CD1c-positive myeloid dendritic cell (primary cell): ENCODE data around the gene TNNT3.

Source experiments
- DNase-seq: peaks from one replicate; pipeline ENCODE4 v3.0.0-alpha.2; 2016; ENCODE audit errors: extremely low spot score

The TNNT3 gene

DNA sequence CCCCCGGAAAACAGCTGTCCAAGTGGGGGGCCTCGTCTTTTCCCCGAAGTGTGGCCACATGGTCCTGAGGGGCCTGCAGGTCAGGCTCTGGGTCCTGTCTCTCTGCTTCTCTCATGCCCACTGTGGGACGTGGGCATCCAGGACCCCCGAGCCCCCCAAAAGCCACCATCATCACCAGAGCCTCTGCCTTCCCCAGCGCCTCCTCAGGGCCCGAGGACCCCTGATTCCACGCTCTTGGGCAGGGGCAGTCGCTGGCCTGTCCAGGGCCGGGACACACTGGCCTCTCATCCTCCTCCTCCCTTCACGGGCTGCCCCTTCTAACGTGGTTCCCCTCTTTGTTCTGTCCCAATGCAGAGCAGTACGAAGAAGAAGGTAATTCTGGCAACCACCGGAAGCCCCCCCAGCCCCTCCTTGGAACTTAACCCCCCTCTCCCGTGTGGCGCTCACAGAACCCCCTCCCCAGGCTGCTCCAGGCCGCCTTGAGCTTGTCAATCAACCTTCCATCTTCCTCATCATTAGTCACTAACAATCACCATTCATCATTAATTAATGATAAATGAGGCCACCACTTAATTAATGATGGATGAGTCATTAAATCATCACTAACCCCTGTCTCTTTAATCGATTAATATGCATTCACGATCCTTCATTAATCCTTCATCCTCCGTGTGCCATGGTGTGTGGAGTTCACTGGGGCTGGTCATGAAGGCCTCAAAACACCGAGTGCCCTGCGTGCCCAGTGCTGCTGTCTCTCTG, 3.9 kb downstream of the TNNT3 start:
- no peak for DNase-seq

DNA sequence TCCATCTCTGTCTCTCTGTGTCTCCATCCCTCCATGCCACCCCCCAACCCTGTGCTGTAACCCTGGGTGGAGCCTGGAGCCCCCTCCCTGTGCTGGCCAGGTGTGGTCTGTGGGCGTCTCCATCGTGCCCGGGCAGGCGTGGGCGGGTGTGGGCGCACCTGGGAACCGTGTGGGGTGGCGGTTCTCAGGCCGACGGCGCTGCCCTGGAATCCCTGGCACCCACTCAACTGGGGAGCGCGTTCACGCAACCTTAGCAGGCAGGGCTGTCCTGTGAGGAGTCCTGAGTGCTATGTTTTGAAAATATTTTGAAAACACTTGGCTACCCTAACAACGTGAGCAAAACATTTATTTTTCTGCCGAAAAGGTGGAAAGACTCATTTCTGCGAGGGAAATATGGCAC, 4.7 kb downstream of the TNNT3 start:
- DNase-seq, result no peak

DNA sequence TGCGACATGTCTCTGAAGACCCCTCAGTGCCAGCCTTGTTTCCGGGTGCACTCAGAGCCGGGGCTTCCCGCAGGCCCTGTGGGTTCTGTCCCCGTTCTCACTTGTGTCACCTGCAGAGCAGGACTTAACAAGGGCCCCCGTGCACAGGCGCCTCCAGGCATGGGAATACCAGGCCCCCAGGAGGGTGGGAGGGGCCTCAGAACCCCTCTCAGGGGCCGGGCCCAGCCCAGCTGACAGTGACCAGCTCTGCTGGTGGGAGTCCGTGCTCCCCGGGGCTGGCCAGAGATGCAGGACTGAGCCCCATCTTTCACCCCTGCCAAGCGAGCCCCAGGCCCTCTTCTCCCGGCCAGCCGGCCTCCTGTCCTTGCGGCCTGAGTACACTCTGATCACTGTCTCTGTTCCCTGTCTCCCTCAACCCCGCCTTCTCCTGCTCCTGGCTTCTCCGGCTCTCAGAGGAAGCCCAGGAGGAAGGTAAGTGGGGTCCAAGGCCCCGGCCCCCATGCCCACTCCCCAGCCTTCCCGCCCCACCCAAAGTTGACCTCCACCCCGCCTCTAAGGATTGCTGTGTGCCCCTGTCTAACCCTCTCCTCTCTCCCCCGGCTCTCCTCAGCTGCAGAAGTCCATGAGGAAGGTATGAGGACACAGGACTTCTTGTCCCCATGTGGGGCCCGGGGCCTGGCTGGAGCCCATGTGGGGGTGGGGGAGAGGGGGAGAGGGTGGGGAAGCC, 5.3 kb downstream of the TNNT3 start:
- DNase-seq, result no peak

DNA sequence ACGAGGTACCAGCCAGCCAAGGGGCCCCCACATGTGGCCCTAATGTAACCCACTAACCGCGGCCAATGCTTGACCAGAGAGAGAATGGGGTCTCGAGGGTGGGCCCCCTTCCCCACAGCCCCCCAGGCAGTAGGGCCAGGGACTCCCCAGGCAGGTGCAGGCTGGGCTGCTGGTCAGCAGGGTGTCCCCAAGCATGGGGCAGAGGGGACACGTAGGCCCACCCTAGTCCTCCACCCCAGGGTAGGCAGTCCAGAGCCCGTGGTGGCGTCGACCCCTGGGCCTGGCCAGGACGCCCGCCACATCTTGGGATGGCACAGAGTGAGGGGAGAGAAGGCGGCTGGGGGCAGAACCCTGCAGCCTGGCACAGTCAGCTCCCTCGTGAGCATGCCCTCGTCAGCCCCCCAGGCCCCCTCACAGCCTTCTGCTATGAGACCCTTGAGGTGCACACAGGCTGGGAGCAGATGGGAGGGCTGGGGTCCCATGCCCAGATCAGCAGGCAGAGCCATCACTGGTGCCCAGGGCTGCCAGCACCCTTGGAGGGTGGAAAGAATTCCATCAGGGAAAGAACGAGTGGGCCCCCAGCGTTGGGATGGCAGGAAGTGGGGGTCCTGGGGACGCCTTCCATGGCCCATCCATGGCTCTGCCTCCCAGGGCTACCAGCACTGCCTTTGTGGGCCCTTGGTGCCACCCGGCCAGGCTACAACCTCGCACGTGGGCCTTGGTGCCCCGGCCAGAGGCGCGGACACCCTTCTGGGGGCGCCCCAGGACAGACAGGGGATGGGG, 6.1 kb downstream of the TNNT3 start:
- DNase-seq, result no peak

DNA sequence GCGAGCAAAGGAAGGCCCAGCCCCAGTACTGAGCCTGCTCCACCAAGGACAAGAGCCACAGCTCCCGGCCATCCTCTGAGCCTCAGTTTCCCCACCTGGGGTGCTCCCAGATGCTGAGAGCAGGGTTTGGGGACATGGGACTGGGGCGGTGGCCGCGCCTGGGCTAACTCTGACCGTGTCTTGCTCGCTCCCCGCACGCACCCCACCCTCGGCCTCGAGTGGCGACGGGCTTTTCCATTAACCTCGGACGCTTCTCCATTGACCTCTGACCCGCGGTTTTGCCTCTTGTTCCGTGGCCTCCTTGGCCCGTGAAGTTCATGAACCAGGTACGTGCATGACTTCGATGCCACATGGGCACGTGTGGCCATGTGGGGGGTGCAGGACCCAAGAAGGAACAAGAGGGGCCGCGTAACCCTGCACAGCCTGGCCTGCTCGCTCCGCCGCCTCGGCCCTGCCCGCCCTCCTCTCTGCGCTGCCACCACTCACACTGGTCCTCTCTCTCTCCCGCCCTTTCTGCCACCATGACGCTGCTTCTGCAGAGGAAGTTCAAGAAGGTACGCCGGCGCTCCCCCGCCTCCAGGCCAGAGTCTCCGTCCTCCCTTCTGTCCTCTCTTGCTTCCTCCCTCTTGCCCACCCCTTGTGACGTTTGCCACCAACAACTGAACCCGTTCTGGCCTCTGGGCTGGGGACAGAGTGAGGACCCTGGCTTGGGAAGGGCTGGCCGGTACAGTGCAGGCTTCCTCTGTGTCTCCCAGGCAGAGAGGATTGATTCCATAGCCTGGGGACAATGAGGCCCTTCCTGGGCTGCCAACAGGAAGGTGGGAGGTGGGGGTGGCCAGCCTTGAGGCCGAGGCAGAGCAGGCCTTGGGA, 6.9 kb downstream of the TNNT3 start:
- peak; percentile 51 for DNase-seq

DNA sequence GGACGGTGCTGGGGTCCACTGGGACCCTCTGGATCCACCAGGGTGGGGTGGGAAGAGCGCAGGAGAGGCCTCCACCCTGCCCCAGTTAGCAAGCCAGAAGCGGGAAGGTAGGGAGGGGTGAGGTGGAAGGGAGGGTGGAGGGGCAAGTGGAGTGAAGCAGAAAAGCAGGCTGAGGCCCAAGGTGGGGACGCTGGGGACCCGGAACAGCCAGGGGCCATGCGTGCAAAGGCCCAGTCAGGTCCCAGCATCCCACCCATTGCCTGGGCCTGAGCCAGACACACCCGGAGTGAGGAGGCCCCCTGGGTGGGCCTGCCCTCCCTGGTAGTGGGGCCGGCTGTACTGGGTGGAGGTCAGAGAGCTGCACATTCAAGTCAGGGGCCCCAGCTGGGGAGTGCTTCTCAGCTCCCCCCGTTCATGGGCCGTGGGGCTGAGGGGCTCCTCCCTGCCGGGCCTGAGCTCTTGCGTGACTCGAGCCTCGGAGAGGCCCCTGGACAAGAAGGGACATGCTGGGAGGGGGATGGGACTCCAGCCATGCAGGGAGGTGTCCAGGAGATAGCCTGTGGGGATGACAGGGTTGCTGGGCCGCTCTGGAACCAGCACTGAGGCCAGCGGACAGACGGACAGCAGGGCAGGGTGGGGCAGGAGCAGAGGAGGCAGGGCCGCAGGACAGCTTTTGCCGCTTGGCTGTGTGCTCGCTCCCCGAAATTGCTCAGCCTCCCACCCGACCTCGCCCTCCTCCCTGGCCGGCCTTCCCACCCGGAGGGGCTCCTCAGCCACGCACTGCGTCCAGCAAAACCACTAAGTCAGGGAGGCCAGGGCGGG, 7.7 kb downstream of the TNNT3 start:
- DNase-seq, result no peak

DNA sequence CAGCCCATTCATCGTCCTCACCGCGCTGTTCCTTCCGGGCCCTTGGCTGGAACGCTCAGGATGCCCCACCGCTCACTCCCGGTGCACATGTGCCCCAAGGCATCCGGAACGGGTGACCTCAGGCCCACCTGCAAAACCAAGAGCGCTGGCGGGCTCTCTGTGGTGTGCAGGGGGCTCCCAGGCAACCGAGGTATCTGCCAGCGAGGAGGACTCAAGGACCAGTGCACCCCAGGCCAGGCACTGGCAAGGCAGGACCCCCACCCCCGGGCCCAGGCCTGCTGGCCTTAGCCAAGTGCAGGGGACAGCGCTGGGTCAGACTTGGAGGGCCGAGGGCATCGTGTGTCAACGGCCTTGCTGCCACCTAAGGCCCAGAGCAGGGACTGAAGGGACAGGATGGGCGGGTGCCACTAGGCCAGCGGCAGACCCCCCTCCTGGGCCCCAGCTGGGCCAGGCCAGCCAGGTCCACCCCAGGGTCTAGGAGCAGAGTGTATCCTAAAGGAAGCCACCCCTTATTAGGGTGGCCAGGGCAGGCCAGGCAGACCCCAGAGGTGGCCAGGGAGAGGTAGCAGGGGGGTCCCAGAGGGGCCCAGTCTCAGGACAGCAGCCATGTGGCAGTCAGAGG, 8.5 kb downstream of the TNNT3 start:
- no peak for DNase-seq

DNA sequence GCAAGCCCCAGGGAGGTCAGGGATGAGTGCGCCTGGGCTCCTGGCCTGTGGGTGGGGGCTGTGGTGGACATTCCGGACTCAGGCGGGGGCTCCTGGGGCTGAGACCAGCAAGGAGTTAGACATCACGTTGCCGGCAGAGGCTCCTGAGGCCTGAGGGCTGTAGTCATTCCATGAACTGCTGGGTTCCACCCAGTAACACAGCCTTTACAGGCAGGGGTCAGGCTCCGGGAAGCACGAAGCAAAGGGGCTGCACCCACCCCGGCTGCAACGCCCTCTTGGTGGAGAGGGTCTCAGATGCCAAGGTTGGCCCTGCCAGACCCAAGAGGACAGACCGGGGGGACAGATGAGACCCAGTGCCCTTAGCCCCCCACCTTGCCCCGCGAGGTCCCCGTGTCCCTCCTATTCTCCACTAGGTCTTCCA, 9.0 kb downstream of the TNNT3 start:
- no peak for DNase-seq

DNA sequence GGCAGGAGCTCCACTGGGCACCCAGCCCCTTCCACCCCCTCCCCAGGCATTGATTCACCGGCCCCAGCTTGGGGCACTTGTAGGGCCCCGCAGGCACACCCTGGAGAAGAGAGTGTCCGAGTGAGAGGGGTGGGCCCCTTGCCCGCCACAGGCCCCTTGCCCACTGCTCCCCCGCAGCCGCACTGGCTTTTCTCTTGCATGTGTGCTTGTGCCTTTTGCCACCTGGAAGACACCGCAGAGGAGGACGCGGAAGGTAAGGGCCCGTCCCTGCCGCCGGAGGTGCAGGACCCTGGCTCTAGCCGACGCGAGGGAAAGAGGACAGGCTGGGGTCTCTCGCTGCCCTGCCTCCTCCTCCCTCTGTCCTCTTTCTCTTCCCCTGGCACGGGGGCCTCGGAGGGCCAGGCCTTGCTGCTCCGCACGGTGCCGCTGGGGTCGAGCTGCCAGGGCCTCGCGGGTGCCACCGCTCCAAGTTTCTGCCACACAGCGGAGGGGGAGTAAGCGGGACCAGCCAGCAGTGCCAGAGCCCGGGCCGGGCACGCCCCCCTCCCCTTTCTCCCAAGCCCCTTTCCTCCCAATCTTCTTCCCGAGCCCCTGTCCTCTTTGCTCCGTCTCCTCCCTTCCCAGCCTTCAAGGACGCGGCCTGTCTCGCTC, 9.5 kb downstream of the TNNT3 start:
- no peak for DNase-seq

DNA sequence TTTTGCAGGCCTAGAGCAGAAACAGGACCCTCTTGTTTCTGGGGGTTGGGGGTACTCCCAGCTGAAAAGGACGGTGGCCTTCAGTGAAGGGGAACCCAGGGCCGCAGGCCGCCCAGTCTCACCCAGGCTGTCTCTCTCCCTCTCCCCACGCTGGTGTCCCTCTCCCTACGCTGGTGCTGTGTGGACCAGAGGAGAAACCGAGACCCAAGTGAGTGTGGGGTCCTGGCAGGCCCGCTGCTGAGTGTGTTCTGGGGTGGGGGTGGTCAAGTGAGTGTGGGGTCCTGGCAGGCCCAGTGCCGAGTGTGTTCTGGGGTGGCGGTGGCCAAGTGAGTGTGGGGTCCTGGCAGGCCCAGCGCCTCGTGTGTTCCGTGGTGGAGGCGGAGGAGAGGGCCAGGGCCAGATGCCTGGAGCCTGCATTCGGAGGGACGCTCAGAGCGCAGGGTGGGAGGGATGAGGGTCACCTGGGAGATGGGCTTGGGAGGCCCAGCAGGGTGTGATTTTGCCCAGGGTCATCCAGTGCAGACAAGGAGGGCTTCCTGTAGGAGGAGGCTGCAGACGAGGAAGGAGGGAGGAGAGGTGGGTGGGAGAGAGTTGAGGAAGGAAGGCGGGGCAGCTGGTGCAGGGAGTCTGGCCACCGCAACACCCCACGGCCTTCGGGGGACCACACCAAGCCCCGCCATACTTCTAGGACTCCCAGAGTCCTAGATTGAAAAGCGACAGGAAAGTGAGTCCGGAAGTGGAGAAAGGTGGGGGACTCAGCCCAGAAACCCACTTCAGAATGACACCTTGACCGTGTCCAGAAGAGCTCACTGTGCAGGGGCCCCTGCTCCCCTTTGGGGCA, 10.3 kb downstream of the TNNT3 start:
- no peak for DNase-seq

DNA sequence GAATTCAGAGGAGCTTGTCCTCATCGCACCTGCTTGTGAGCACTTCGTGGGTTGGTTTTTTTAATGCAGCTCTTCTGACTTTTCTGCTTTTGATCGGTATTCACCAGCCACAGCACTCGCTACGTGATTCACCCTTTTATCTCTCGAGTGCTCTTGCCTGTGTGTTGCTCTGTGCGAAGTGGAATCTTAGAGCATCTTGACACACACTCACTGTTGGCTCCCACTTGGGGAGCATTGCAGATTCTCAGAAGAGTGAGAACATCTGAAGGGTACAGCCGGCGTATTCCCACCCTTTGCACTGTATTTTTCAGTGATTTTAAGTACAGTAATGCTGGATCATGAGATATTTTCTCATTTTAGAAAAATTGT, 10.9 kb downstream of the TNNT3 start:
- no peak for DNase-seq

DNA sequence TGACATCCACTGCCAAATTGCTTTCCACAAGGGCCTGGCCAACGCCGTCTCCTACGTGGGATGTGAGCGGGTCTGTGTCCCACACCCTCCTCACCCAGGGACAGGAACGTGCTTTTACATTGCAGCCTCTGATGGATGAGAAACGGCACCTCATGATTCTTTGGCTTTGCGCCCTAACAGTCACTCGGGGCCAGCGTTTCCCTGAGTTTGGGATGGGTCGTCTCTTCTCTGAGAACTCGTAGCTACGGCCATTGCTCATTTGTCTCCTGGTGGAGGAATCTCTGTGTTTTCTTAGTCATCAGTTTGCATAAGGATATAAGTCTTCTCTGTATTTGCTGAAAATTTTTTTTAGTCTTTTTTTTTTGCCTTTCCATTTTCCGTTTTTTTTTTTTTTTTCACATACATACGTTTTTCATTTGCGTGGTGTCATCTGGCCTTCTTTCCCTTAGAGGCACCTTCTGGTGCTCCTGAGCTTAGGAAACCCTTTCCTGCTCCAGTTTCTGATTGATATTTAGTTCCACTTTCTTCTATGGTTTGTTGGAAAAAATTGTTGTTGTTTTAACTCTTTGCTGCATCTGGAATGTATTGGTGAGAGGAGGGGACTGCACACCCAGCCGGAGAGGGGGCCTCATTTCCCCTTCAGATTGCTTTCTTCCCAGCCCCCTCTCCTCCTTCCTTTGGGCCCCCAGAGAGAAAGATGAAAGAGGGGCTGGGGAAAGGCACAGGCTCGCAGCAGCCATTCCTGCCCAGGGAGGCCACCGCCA, 12.0 kb downstream of the TNNT3 start:
- no peak for DNase-seq

DNA sequence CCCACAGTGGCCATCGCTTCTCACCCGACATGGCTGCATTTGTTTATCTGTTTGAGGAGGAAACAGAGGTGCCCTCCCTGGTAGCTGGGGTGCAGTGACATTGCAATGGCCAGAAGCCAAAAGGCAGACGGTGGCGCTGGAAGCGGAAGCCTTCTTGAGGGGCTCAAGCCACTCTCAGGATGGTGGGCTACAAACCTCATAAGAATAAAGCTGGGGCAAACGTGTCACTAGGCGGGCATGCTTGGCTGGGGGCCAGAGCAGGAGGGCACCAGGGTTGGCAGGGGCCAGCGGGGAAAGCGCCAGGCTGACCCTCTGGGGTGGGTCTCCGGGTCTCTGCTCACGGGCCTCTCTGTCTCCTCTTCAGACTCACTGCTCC, 12.6 kb downstream of the TNNT3 start:
- DNase-seq, result no peak

DNA sequence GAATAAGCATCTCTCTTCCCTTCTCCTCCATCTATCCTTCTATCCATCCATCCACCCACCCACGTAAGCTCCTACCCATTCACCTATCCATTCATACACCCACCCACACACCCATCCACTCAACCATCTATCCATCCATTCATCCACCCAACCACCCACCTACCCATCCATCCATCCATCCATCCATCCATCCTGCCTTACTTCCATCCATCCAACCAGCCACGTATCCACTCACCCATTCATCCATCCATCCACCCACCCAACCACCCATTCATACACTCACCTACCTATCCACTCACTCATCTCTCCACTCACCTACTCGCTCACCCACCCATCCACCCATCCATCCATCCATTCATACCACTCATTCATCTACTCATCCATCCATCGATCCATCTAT, 13.2 kb downstream of the TNNT3 start:
- DNase-seq, result no peak

DNA sequence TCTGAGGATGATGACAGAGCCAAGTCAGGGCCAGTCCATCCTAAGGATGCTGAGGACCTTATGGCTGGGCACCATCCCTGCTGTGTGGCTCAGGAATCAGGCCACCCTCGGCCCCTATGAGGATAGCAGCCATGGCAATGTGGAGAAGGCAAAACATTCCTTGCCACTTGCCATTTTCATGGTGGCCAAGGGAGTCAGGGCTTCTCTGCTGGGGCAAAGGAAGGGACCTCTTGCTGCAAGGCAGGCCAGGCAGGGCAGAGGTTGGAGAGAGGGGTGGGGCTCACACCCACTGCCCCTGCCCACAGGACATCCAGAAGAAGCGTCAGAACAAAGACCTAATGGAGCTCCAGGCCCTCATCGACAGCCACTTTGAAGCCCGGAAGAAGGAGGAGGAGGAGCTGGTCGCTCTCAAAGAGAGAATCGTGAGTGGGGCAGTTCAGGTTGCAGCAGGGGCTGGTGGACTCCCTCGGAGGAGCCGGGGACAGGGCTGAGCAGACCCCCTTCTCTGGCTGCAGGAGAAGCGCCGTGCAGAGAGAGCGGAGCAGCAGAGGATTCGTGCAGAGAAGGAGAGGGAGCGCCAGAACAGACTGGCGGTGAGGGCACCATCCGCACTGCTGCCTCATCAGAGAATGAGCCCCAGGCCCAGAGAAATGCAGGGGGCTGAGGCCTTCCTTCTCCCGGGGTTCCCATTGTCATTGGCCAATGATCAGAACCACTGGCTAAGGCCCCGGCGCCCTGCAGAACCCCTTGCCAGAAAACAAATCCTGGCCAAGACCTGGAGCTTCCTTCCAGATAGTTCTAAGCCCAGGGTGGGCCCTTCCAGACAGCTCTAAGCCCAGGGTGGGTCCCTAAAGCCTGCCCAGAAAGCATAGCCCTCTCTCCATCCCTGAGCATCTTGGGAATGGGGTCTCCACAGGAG, 14.2 kb downstream of the TNNT3 start:
- DNase-seq, result no peak

DNA sequence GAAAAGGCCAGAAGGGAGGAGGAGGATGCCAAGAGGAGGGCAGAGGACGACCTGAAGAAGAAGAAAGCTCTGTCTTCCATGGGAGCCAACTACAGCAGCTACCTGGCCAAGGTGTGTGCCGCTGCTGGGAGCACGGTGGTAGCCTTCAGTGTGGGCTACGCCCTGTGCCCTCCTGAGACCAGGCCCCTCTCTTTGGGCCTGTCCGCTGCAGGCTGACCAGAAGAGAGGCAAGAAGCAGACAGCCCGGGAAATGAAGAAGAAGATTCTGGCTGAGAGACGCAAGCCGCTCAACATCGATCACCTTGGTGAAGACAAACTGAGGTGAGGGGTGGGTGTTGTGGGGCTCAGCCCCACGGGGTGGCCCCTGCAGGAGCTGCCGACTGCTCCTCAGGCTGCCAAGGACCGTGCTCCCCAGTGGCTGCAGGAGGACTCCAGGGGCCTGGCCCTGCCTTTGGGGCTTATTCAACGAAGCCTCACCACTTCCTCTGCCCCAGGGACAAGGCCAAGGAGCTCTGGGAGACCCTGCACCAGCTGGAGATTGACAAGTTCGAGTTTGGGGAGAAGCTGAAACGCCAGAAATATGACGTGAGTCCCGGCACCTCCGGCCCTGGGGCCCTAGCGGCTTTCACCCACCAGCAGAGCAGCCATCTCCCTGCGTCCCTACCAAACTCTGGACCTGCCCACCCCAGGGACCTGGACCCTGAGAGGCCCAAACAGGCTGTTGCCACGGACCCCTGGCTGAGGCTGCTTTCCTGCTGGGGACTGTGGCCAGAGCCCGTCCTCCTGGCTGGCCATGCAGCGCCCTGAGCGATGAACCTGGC, 15.0 kb downstream of the TNNT3 start:
- no peak for DNase-seq
